ENCODE data around the gene CLTCL1.
A peak's percentile ranks its signal among the peaks of the same experiment; 100 is the strongest.

CLTCL1 gene

DNA sequence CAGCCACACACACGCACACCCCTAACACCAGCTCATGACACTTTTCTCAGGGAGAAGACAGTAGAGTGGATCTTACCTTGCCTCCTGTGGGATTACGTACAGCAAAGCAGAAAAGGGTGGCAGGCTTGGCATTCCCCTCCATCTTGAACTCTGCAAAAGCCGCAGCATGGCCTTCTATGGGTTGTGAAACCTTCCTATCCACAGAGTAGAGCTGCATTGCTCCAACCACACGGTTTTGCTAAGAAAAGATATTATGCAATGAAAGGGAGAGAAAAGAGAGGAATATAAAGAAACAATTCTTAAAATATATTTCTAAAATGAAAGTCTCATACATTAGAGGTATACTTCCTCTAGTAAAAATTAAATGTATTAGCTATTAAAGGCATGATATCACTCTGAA is 48.8 kb downstream of the CLTCL1 start:
- peak; percentile 18 for DNase-seq

- no peak for DNase-seq
These were observed 50.0 kb downstream of the CLTCL1 start for GRCh38 chr22:19241593-19241906.

DNA sequence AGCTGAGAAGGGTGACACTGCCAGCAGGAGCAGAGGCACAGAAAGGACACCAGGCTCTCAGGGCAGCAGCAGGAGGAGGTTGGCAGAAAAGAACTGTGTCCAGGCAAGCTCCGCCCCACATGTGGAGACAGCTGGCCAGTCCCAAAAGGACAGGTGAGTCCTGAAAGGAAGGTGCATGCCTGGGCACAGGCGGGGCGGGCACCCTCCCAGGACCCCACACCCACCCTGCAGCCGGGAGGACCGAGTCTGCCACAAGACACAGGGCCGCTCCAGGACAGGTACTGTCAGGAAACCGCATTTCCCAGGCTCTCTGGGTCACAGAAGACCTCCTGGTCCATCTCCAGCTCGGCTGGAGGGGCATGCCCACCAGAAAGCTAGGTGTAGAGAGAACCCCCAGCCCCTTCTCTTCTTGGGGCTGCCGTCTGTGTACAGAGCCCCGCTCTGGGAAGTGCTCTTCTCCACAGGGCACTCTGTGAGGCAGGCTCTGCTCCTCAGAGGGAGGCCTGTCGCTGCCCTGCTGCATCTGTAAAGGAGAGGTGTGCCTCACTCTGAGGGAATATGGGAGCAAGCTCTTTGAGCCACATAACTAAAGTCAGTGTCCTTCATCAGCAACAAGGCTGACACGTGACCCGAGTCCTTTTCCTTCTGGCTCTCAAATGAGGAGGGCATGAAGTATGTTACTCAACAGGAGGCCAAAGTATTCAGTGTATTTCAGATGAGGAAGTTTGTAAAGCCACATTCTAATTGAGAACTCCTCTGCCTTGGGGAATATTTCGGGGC is 50.5 kb downstream of the CLTCL1 start:
- DNase-seq, result peak; percentile 15

- DNase-seq, result no peak
These were observed 52.1 kb downstream of the CLTCL1 start for GRCh38 chr22:19239464-19239863.

- no peak for DNase-seq
These were observed 52.6 kb downstream of the CLTCL1 start for GRCh38 chr22:19238900-19239299.

DNA sequence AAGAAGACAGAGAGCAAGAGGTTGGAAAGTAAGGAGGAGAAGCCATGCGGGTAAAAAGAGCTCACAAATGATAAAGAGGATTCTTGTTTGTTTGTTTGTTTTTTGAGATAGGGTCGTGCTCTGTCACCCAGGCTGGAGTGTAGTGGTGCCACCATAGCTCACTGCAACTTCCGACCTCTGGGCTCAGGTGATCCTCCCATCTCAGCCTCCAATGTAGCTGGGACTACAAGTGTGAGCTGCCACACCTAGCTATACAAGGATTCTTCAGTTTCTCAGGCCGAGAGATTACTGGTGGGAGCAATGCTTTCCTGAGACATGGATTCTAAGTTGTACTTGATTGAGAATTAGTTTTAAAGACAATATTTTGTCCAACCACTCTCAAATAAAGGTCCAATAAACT is 55.6 kb downstream of the CLTCL1 start:
- DNase-seq, result no peak

- no peak for DNase-seq
These were observed 57.2 kb downstream of the CLTCL1 start for GRCh38 chr22:19234126-19234896.

DNA sequence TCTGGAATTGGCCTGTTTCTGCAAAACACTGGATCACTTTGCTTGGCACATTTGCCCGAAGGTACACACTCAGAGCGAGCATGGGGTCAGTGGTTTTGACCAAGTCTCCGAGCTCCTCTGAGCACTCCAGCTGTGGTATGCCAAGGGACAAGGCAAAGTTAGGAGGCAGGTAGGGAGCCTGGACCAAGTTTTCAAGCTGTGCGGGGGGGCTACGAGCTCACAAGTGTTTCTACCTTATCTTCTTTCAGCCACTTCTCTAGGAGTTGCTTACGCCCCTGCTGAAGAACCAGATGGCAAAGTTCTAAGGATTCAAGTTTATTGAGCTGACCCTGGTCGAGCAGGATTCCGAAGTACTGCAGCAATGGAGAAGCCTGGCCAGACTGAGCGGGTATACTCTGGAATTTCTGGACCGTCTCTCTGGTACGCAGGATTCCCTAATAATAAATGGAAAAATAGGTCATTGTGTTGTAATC is 58.3 kb downstream of the CLTCL1 start:
- DNase-seq, result no peak

GRCh38 chr22:19232623-19233022 is 58.9 kb downstream of the CLTCL1 start:
- no peak for DNase-seq

GRCh38 chr22:19231986-19232385 is 59.5 kb downstream of the CLTCL1 start:
- DNase-seq, result no peak

DNA sequence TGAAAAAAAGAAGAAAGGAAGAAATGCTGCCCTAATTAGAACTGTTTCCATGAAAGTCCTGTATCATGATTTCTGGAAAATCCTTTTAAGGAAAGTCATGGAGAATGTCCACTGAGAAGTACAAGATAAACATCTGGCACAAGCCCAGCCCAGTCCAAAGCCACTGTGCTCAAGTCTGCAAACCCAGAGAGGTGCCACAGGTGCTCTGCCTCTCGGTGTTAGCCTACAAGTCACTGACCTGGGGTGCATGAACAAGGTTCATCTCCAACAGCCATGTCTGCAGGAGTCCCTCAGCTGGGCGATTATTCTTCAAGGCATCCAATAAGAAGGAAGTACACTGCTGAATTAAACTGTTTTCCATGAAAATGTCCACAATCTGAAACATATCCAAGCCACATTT is 61.9 kb downstream of the CLTCL1 start:
- DNase-seq, result no peak

DNA sequence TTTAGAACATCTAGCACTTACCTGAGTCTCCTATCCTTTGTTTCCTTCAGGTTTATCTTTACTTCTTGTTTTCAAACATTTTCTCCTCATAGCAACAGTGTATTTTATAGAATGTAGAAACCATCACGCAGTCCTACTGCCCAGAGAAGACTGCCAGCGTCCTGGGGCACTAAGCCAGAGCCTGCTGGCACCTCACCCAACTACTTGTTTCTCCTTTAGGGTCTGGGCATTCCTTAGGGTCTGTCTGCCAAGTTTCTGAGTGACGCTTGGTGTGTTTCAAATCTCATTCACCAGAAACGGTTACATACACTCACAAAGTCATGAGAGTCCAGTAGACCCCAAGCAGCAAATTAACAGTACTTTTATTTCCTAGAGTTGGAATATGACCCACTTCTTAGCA is 63.3 kb downstream of the CLTCL1 start:
- DNase-seq, result no peak

DNA sequence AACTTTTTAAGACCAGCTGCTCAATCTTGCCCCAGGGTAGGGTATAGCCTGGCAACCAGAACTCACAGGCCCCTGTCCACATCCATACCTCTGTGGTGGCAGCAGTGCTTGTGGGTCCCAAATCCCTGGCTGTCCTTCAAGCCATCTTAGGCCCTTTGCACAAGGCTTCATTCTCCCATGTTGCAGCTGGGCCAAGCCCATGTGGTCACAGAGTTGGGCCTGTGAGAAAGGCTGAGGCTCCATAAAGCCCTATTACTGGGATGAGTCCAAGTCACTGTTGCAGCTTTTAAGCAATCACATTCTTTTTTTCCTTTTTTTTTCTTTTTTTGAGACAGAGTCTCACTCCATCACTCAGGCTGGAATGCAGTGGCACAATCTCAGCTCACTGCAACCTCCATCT is 65.1 kb downstream of the CLTCL1 start:
- DNase-seq, result no peak

GRCh38 chr22:19225560-19225959 is 66.0 kb downstream of the CLTCL1 start:
- no peak for DNase-seq

GRCh38 chr22:19224985-19225384 is 66.5 kb downstream of the CLTCL1 start:
- no peak for DNase-seq

DNA sequence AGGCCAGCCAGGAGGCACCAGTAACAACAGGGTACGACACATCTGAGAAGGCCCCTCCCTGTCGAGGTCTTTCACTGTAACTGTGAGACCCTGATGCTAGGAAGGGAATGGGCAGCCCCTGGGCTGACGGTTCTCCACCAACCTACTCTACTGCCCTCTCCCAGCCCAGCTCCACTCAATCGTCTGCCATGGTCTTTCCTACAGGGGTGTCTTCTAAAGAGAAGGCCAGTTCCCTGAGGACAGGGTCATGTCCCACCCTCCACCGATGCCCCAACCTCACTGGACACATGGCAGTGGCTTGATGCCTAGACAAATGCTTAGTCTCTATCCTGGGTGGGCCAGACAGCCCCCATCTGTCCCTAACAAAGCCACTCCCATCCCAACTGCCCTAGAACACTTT is 67.0 kb downstream of the CLTCL1 start:
- no peak for DNase-seq

DNA sequence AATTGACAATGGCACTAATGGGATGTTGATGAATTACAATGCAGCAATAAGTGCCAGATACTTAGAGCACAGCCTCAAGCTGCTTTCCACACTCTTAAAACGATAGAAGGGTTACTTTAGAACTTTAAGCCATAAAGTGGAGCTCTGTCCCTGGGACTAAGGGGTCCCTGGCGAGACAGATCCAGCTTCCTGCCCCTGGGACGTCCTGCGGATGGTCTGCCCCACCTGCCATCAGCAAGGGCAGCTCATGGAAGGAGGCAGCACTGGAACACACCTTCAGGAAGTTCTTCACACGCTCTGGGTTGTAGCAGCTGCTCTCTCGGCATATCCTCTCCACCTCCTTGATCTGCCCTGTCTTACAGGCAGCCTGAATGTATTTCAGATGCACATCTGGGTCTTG is 67.9 kb downstream of the CLTCL1 start:
- DNase-seq, result no peak

DNA sequence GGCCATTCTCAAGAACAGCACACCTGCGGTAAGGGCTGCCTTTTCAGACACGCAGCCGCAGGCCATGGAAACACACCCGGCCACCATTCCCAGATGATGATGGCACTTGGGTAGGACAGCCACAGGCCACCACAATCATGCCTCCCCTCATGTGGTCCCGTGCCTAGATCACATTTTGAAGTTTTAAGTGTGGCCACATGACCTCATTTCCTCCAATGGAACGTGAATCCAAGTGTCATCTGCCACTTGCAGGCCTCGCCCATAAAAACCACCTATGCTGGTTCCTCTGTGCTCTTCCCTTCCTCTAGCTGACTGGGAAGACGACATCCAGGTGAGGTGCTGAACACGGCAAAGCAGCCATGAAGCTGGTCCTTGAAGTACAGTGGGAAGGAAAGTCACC is 68.4 kb downstream of the CLTCL1 start:
- no peak for DNase-seq

DNA sequence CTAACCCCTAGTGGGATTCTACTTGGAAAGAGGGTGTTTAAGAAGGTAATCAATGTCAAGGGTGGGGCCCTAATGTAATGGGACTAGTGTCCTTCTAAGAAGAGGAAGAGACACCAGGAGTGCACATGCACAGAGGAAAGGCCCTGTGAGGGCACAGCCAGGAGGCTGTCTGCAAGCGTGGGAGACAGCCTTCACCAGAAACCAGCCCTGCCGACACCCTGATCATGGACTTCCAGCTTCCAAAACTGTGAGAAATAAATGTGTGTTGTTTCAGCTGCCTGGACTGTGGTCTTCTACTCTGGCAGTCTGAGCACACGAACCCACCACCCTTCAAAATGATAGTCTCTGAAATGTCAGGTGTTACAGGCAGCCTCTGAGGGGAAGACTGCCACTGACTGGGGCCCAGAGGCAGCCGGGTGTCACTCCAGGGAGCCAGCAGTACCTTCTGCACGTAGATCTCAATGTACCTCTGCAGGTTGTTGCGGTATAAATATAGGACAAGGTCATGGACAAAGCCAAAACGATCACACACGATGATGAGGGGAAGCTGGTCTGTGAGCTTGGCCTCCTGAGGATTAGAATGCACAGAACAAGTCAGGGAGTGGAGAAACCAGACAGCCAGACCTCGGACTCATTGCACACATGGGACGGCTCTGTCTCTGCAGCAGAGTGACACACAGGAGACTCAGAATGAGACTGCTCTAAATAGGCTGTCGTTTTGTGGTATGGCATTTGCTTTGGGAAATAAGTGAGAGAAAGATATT is 69.1 kb downstream of the CLTCL1 start:
- DNase-seq, result no peak

GRCh38 chr22:19220867-19221266 is 70.7 kb downstream of the CLTCL1 start:
- no peak for DNase-seq

GRCh38 chr22:19218541-19219233 is 72.8 kb downstream of the CLTCL1 start:
- no peak for DNase-seq

DNA sequence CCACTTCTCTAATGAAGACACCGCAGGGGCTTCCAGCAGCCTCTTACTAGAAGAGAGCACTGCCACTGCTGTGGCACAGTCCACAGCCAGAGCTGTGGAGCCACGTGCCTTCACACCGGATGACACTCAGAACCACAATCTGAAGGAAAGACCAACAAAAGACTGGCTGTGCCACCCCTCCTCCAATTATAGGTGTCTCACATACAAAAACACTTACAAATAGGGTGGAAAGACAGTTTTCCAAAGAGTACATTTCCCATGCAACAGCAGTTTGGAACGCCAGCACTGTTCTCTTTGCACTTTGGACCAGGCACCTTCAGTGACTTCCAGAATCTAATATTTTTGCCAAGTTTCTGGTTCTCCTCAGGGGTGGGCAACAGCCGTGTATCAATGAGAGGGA is 74.9 kb downstream of the CLTCL1 start:
- no peak for DNase-seq

DNA sequence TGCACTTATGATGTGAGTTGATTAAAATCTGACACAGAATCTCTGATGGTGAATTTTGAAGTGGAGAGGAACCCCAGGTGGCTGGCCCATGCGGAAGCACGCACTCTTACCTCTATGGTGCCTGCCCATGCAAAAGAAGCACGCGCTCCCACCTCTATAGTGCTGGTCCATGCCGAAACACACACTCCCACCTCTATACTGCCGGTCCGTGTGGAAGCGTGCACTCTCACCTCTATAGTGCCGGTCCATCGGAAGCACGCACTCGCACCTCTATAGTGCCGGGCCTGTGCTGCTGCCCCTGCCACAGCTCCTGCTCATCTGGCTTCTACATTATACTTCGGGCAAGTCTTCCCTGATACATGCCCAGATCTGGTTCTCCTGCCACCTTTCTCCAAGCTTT is 76.2 kb downstream of the CLTCL1 start:
- no peak for DNase-seq
